Stomach (tissue), 4 donors: Measurements from ENCODE around the gene UBXN4.

ENCODE experiments used
- CTCF ChIP-seq, 7 experiments: fragments of 450-650 bp in 4 of 7; fragments of 200-600 bp in 3 of 7; sonication (generic) in 3 of 7; IDR thresholded peaks; one replicate each; pipeline ENCODE4 v1.5.1; 2016 to 2019; ENCODE audit warnings: antibody characterized with exemption in 7 of 7, control low read depth in 2 of 7, mild to moderate bottlenecking in 1 of 7
- EP300 ChIP-seq: sonication (generic); formaldehyde crosslinking; IDR thresholded peaks from one replicate; pipeline ENCODE4 v1.6.1; 2017; ENCODE audit warnings: antibody characterized with exemption
- POLR2A ChIP-seq, 4 donors: fragments of 450-650 bp; IDR thresholded peaks; one replicate each; pipeline ENCODE4 v1.6.1; 2016; ENCODE audit warnings: antibody characterized with exemption in 4 of 4, control low read depth in 2 of 4, mild to moderate bottlenecking in 1 of 4, moderate library complexity in 1 of 4
- POLR2AphosphoS5 ChIP-seq, 3 donors: sonication (generic); formaldehyde crosslinking; IDR thresholded peaks; one replicate each; pipeline ENCODE4 v1.6.1; 2016; ENCODE audit warnings: antibody characterized with exemption in 3 of 3

GRCh38 chr2:135826544-135826943 is 84.9 kb downstream of the UBXN4 start:
- no peak for TF ChIP-seq POLR2AphosphoS5 (IDR thresholded peaks at IDR 0.05)
- no peak for TF ChIP-seq CTCF (IDR thresholded peaks at IDR 0.05)
- no peak for TF ChIP-seq EP300
- TF ChIP-seq POLR2A (IDR thresholded peaks at IDR 0.05) = no peak
